ENCODE results near the gene PLEKHN1.

The PLEKHN1 gene

DNA sequence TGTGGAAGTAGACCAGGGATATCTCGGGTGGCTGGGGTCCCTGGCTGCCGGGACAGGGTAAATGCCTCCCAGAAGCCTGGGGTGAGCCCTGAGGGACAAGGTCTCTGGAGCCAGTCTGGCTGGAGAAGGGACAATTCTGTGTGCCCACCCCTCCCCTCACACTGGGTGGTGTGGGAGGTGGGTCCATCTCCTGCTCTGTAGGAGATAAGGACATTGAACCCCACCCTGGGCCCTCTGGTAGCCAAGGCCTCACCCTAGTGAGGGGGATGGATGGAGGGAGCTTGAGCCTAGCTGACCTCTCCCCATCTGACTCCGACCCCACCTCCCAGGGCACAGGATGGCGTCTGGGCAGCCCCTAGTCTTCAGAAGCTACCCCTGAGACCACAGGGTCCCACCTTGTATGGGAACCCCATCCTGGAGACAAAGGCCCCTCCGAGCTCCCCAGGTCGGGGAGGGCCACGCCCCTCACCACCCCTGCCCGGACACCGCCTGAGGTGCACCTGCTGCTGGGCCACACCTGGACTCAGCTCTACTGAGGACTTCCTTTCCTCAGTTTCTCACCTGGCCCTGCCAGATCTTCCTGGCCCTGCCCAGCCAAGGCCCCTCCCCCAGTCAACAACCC lies 58.0 kb downstream of the PLEKHN1 start:
- peaks cover 59% of the 10 kb centered on the region for H3K27me3 Mint-ChIP-seq
- peaks cover 32% of the 10 kb centered on the region for H3K4me1 Mint-ChIP-seq (ENCODE audit: low read depth)
- H3K4me3 Mint-ChIP-seq, result no peak overlapping the region
- H3K9me3 Mint-ChIP-seq, result no peaks in the 10 kb centered on the region
- no peak overlapping the region for H3K27ac Mint-ChIP-seq
- intact Hi-C loops (cut with micrococcal nuclease), result no loop called here
- peaks cover 46% of the 10 kb centered on the region for H3K36me3 Mint-ChIP-seq (ENCODE audit: low read depth)

GRCh38 chr1:1024771-1025699 lies 58.8 kb downstream of the PLEKHN1 start:
- peaks cover 59% of the 10 kb centered on the region for H3K27me3 Mint-ChIP-seq
- no peaks in the 10 kb centered on the region for H3K9me3 Mint-ChIP-seq
- H3K4me3 Mint-ChIP-seq, result no peak overlapping the region
- intact Hi-C loops (cut with micrococcal nuclease), result no loop called here
- peaks cover 32% of the 10 kb centered on the region for H3K4me1 Mint-ChIP-seq (ENCODE audit: low read depth)
- H3K36me3 Mint-ChIP-seq (ENCODE audit: low read depth), result peaks cover 46% of the 10 kb centered on the region
- no peak overlapping the region for H3K27ac Mint-ChIP-seq

All from dendritic cell treated with granulocyte-macrophage colony-stimulating factor and Interleukin-4, amounts not matched to agents 40 ng/mL and 50 ng/mL, for 4 days (primary cell).